Skin of body (tissue), 2 donors: Measurements from ENCODE around the gene C5orf52. TPM values are rescaled to one million over a fixed set of nuclear protein-coding genes. Genes with fewer than 3 reads are reported as not detected.
A peak's percentile ranks its signal among the peaks of the same experiment; 100 is the strongest.
"Not testable (repeated sequence)": the region's sequence is repeated elsewhere in the genome, so short reads cannot be mapped to it uniquely, and the experiment has no call there.

Source experiments
- DNase-seq: peaks from one replicate; lab custom pipeline; 2025; lab: John Stamatoyannopoulos, UW
- total RNA-seq: library from RNA; depleted of rRNA; stranded (reverse); fragments of >200 nt; gene quantifications from one replicate; pipeline ENCODE4 v1.2.3, GENCODE V29; 2014

The C5orf52 gene
- total RNA-seq, 1 donor from 2014 or later: not detected

GRCh38 chr5:157677931-157678330, 6.6 kb downstream of the C5orf52 start:
- DNase-seq: no peak

GRCh38 chr5:157679801-157680200, 8.5 kb downstream of the C5orf52 start:
- DNase-seq: no peak

- DNase-seq: no peak
Measured at GRCh38 chr5:157680239-157680638, 8.9 kb downstream of the C5orf52 start.

- no peak for DNase-seq
Measured at GRCh38 chr5:157681048-157681447, 9.7 kb downstream of the C5orf52 start.

- DNase-seq: peak; percentile 4
Measured at GRCh38 chr5:157682257-157682656, 10.9 kb downstream of the C5orf52 start.

GRCh38 chr5:157686276-157687197, 15.2 kb downstream of the C5orf52 start:
- DNase-seq: not testable (repeated sequence)

GRCh38 chr5:157687198-157687554, 15.8 kb downstream of the C5orf52 start:
- DNase-seq: no peak

GRCh38 chr5:157689942-157690689, 18.8 kb downstream of the C5orf52 start:
- no peak for DNase-seq

- no peak for DNase-seq
Measured at GRCh38 chr5:157690690-157691433, 19.5 kb downstream of the C5orf52 start.

- DNase-seq: not testable (repeated sequence)
Measured at GRCh38 chr5:157693816-157694215, 22.5 kb downstream of the C5orf52 start.

- not testable (repeated sequence) for DNase-seq
Measured at GRCh38 chr5:157696154-157696553, 24.8 kb downstream of the C5orf52 start.

- not testable (repeated sequence) for DNase-seq
Measured at GRCh38 chr5:157698674-157699073, 27.3 kb downstream of the C5orf52 start.

GRCh38 chr5:157703736-157704135, 32.4 kb downstream of the C5orf52 start:
- no peak for DNase-seq

GRCh38 chr5:157708866-157709265, 37.5 kb downstream of the C5orf52 start:
- DNase-seq: no peak

- DNase-seq: no peak
Measured at GRCh38 chr5:157709346-157709745, 38.0 kb downstream of the C5orf52 start.

- DNase-seq: no peak
Measured at GRCh38 chr5:157710431-157710830, 39.1 kb downstream of the C5orf52 start.

- DNase-seq: no peak
Measured at GRCh38 chr5:157710882-157711281, 39.5 kb downstream of the C5orf52 start.

- no peak for DNase-seq
Measured at GRCh38 chr5:157713830-157714595, 42.7 kb downstream of the C5orf52 start.

GRCh38 chr5:157714596-157714864, 43.2 kb downstream of the C5orf52 start:
- no peak for DNase-seq

GRCh38 chr5:157718519-157718918, 47.2 kb downstream of the C5orf52 start:
- peak; percentile 42 for DNase-seq

- no peak for DNase-seq
Measured at GRCh38 chr5:157719245-157719644, 47.9 kb downstream of the C5orf52 start.
